Measurements from ENCODE around the gene MED16.

- no peak for TF ChIP-seq MIER2 (CRISPR knock-in tag; IDR thresholded peaks at IDR 0.05)
- no peak for TF ChIP-seq NFKB2 (CRISPR knock-in tag; IDR thresholded peaks at IDR 0.05; ENCODE audit: borderline replicate concordance)
Measured at GRCh38 chr19:870963-871401, 22.0 kb downstream of the MED16 start.
